Calu3 (cell line): ENCODE data around the gene PRKN. TPM values are rescaled to one million over a fixed set of nuclear protein-coding genes. Genes with fewer than 3 reads are reported as not detected.

Experiments
- BruUV-seq: library from RNA; stranded (reverse); fragments of 400-500 nt; replicated peaks from 2 replicates; lab custom pipeline; 2021; lab: Mats Ljungman, UMichigan
- CTCF ChIA-PET: fragments of 300-600 bp; sonication (Branson Sonifier 250); formaldehyde crosslinking; loops from one replicate; lab custom pipeline; 2022; ENCODE audit warnings: antibody characterized with exemption; lab: Charles Lee
- DNase-seq: peaks from one replicate; pipeline ENCODE4 v3.0.0; 2022
- H3K27ac Mint-ChIP-seq: one replicate; pipeline ENCODE4 v1.8.0; 2022; ENCODE audit warnings: mixed read lengths; ENCODE audit not compliant: unreplicated experiment
- H3K27me3 Mint-ChIP-seq: one replicate; pipeline ENCODE4 v1.8.0; 2022; ENCODE audit warnings: mixed read lengths; ENCODE audit not compliant: unreplicated experiment
- H3K36me3 Mint-ChIP-seq: one replicate; pipeline ENCODE4 v1.8.0; 2022; ENCODE audit warnings: mild to moderate bottlenecking, moderate library complexity, mixed read lengths; ENCODE audit not compliant: insufficient read depth, unreplicated experiment
- H3K4me1 Mint-ChIP-seq: one replicate; pipeline ENCODE4 v1.8.0; 2022; ENCODE audit warnings: mild to moderate bottlenecking, low read depth, mixed read lengths; ENCODE audit not compliant: unreplicated experiment
- H3K4me3 Mint-ChIP-seq: one replicate; pipeline ENCODE4 v1.8.0; 2022; ENCODE audit warnings: mild to moderate bottlenecking, low read depth, moderate library complexity, mixed read lengths; ENCODE audit not compliant: unreplicated experiment
- H3K9me3 Mint-ChIP-seq: one replicate; pipeline ENCODE4 v1.8.0; 2022; ENCODE audit warnings: low read depth, mixed read lengths; ENCODE audit not compliant: unreplicated experiment
- CTCF ChIP-seq: fragments of 200-600 bp; IDR thresholded peaks from one replicate; pipeline ENCODE4 v1.8.0; 2022; ENCODE audit warnings: antibody characterized with exemption; ENCODE audit not compliant: unreplicated experiment
- intact Hi-C: fragments of 100-400 bp; cut with micrococcal nuclease; formaldehyde crosslinking; loops from one replicate; pipeline ENCODE4 v1.10.0; 2022; ENCODE audit not compliant: unreplicated experiment
- total RNA-seq: library from RNA; stranded (reverse); gene quantifications from 2 replicates; pipeline ENCODE4 v1.2.3, GENCODE V29; 2022

PRKN gene
- total RNA-seq, 1 experiment from 2014 or later, result 3.8 TPM

GRCh38 chr6:161373905-161374451 is 1353.6 kb downstream of the PRKN start:
- no peaks in the 10 kb centered on the region for H3K27me3 Mint-ChIP-seq
- CTCF ChIA-PET, result interaction anchor here (0.5 to 1.3 kb wide), 6 partner anchors 44 to 641 kb away, joined by 3 to 5 read pairs (median 3); no protein-coding TSS in a partner anchor
- intact Hi-C loops, result loop anchor here (1.0 to 10.0 kb wide), 5 partner anchors 269 to 641 kb away; partner anchors contain the start of gene MAP3K4
- no peaks in the 10 kb centered on the region for H3K4me1 Mint-ChIP-seq
- peak; percentile 75 for DNase-seq
- no peaks in the 10 kb centered on the region for H3K36me3 Mint-ChIP-seq
- no peak overlapping the region for H3K4me3 Mint-ChIP-seq
- peak; percentile 95 for TF ChIP-seq CTCF
- no TSS peak for BruUV-seq
- no peaks in the 10 kb centered on the region for H3K9me3 Mint-ChIP-seq
- H3K27ac Mint-ChIP-seq, result no peak overlapping the region

- BruUV-seq, result no TSS peak
- CTCF ChIA-PET, result interaction anchor here (0.6 to 2.7 kb wide), 3 partner anchors 221 to 1582 kb away, joined by 3 to 15 read pairs (median 4); no protein-coding TSS in a partner anchor
- no peak overlapping the region for H3K27ac Mint-ChIP-seq
- H3K4me3 Mint-ChIP-seq, result no peak overlapping the region
- no peaks in the 10 kb centered on the region for H3K36me3 Mint-ChIP-seq
- TF ChIP-seq CTCF, result no peak
- no peaks in the 10 kb centered on the region for H3K4me1 Mint-ChIP-seq
- no peaks in the 10 kb centered on the region for H3K9me3 Mint-ChIP-seq
- intact Hi-C loops, result loop anchor here (5.0 to 10.0 kb wide), 4 partner anchors 268 to 440 kb away; partner anchors contain the start of gene MAP3K4
- no peak for DNase-seq
- H3K27me3 Mint-ChIP-seq, result no peaks in the 10 kb centered on the region
These were observed 1355.2 kb downstream of the PRKN start for GRCh38 chr6:161372422-161372793.

DNA sequence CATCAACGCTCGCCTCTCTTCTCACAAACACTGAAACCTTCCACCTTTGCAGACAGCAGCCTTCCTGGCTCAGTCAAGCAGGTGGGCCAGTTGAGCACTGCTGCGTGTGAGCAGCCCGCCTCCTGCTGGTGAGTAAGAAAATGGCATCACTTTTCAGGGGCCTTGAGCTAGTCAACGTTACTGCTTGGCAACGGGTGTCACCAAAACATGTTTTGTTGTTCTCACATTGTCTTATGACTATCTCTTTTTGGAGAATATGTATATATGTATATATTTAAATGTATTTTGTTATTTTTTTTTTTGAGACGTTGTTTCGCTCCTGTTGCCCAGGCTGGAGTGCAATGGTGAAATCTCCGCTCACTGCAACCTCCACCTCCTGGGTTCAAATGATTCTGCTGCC is 1356.7 kb downstream of the PRKN start:
- Mint-ChIP-seq H3K27me3 (no peaks in the 10 kb centered on the region), H3K4me3 (no peak overlapping the region), H3K36me3 (no peaks in the 10 kb centered on the region), H3K9me3 (no peaks in the 10 kb centered on the region), H3K27ac (no peak overlapping the region), H3K4me1 (no peaks in the 10 kb centered on the region)
- TF ChIP-seq CTCF, result peak; percentile 83
- BruUV-seq, result no TSS peak
- peak; percentile 77 for DNase-seq
- intact Hi-C loops, result loop anchor here (1.0 to 10.0 kb wide), 6 partner anchors 218 to 620 kb away; partner anchors contain the start of gene MAP3K4
- CTCF ChIA-PET, result interaction anchor here (0.6 to 2.7 kb wide), 19 partner anchors 10 to 636 kb away, joined by 3 to 15 read pairs (median 3); partner anchors contain the start of gene AGPAT4

DNA sequence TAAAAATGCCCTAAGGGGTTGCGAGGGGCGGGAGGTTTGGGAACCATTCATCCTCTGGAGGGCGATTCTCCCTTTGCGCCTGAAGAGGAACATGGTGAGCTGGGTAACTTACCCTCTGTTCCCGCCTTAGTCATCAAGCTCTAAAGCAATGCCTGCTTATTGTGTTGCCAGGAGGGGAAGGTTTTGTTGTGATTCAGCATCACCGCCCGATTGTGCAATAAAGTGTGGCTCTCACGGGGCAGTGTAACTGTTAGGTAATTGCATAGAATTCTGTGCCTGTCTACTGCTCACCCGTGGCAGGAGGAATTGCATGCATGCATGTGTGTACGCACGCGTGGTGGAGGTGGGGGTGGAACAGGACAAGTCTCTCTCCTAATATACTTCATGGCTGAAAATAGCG is 1358.2 kb downstream of the PRKN start:
- Mint-ChIP-seq H3K4me1 (no peaks in the 10 kb centered on the region), H3K4me3 (no peak overlapping the region), H3K27me3 (no peaks in the 10 kb centered on the region), H3K27ac (no peak overlapping the region), H3K36me3 (no peaks in the 10 kb centered on the region), H3K9me3 (no peaks in the 10 kb centered on the region)
- peak; percentile 50 for DNase-seq
- intact Hi-C loops, result loop anchor here (1.0 to 5.0 kb wide), 2 partner anchors 52 to 96 kb away; no protein-coding TSS in a partner anchor
- no peak for TF ChIP-seq CTCF
- CTCF ChIA-PET, result interaction anchor here (0.6 kb wide), 1 partner anchor 443 kb away, joined by 3 read pairs; no protein-coding TSS in a partner anchor
- no TSS peak for BruUV-seq
